Suprapubic skin (tissue), 4 donors: ENCODE data around the gene CRYAB. TPM values are rescaled to one million over a fixed set of nuclear protein-coding genes. Genes with fewer than 3 reads are reported as not detected.
"Not testable (repeated sequence)": the region's sequence is repeated elsewhere in the genome, so short reads cannot be mapped to it uniquely, and the experiment has no call there.

ENCODE experiments used
- DNase-seq, 2 donors: peaks; one replicate each; pipeline ENCODE4 v3.0.0-alpha.2; 2019; ENCODE audit warnings: low spot score in 2 of 2
- H3K27ac ChIP-seq: fragments of 200-600 bp; sonication (generic); one replicate; pipeline ENCODE4 v1.5.1; 2019
- H3K27me3 ChIP-seq: fragments of 200-600 bp; sonication (generic); one replicate; pipeline ENCODE4 v1.5.1; 2019
- H3K36me3 ChIP-seq: fragments of 200-600 bp; sonication (generic); one replicate; pipeline ENCODE4 v1.5.1; 2019
- H3K4me1 ChIP-seq: fragments of 200-600 bp; sonication (generic); one replicate; pipeline ENCODE4 v1.5.1; 2019
- H3K4me3 ChIP-seq: fragments of 200-600 bp; sonication (generic); one replicate; pipeline ENCODE4 v1.5.1; 2019; ENCODE audit warnings: mild to moderate bottlenecking
- H3K9me3 ChIP-seq: fragments of 200-600 bp; sonication (generic); one replicate; pipeline ENCODE4 v1.5.1; 2019
- CTCF ChIP-seq, 2 donors: fragments of 200-600 bp in 1 of 2; fragments of 450-650 bp in 1 of 2; sonication (generic) in 1 of 2; IDR thresholded peaks; one replicate each; pipeline ENCODE4 v1.5.1; 2016 to 2019; ENCODE audit warnings: antibody characterized with exemption in 2 of 2, mild to moderate bottlenecking in 1 of 2, moderate library complexity in 1 of 2
- EP300 ChIP-seq: sonication (generic); formaldehyde crosslinking; IDR thresholded peaks from one replicate; pipeline ENCODE4 v1.6.1; 2017; ENCODE audit warnings: antibody characterized with exemption
- POLR2A ChIP-seq, 2 donors: fragments of 450-650 bp; IDR thresholded peaks; one replicate each; pipeline ENCODE4 v1.6.1; 2017; ENCODE audit warnings: antibody characterized with exemption in 2 of 2, mild to moderate bottlenecking in 2 of 2, moderate library complexity in 2 of 2
- POLR2AphosphoS5 ChIP-seq, 3 donors: sonication (generic); formaldehyde crosslinking; IDR thresholded peaks; one replicate each; pipeline ENCODE4 v1.6.1; 2017; ENCODE audit warnings: antibody characterized with exemption in 3 of 3
- WGBS: methylation state at CpG from one replicate; pipeline ENCODE4 v1.1.5; 2018; 5-methylcytosine and 5-hydroxymethylcytosine counted together
- total RNA-seq, 4 donors: library from RNA; depleted of rRNA; stranded (reverse); fragments of >200 nt; gene quantifications; one replicate each; pipeline ENCODE4 v1.1.0, GENCODE V29; 2016

The CRYAB gene
- total RNA-seq, 4 donors from 2014 or later, result 144 to 203 (median 176) TPM

GRCh38 chr11:111934306-111934705 lies 22.7 kb upstream of the CRYAB start:
- Histone ChIP-seq H3K9me3 (no peaks in the 10 kb centered on the region), H3K27ac (no peak overlapping the region), H3K27me3 (no peaks in the 10 kb centered on the region), H3K36me3 (no peaks in the 10 kb centered on the region), H3K4me3 (no peak overlapping the region), H3K4me1 (peaks cover 39% of the 10 kb centered on the region)
- no peak for TF ChIP-seq POLR2AphosphoS5 (IDR thresholded peaks at IDR 0.05)
- TF ChIP-seq CTCF (IDR thresholded peaks at IDR 0.05), result no peak
- no peak for TF ChIP-seq EP300
- TF ChIP-seq POLR2A (IDR thresholded peaks at IDR 0.05), result no peak
- DNase-seq, result no peak
- WGBS, result 90% methylated on average over 1 of the region's 1 CpG

- no peak for DNase-seq
- Histone ChIP-seq H3K27me3 (no peaks in the 10 kb centered on the region), H3K36me3 (no peaks in the 10 kb centered on the region), H3K27ac (no peak overlapping the region), H3K4me1 (peaks cover 35% of the 10 kb centered on the region), H3K4me3 (no peak overlapping the region), H3K9me3 (no peaks in the 10 kb centered on the region)
- TF ChIP-seq POLR2A (IDR thresholded peaks at IDR 0.05) (no peak), POLR2AphosphoS5 (IDR thresholded peaks at IDR 0.05) (no peak), CTCF (IDR thresholded peaks at IDR 0.05) (no peak), EP300 (no peak)
- WGBS, result 79% methylated on average over 1 of the region's 1 CpG
These were observed 22.3 kb upstream of the CRYAB start for GRCh38 chr11:111933872-111934271.

- H3K4me1 ChIP-seq, result peaks cover 28% of the 10 kb centered on the region
- DNase-seq, H3K36me3 ChIP-seq, H3K4me3 ChIP-seq, H3K9me3 ChIP-seq, H3K27me3 ChIP-seq, H3K27ac ChIP-seq: not testable (repeated sequence)
- WGBS, result 94% methylated on average over 14 of the region's 14 CpGs
These were observed 21.6 kb upstream of the CRYAB start for GRCh38 chr11:111933176-111933575.

- DNase-seq, result no peak
- Histone ChIP-seq H3K27ac (no peak overlapping the region), H3K9me3 (no peaks in the 10 kb centered on the region), H3K36me3 (no peaks in the 10 kb centered on the region), H3K4me1 (peaks cover 23% of the 10 kb centered on the region), H3K27me3 (no peaks in the 10 kb centered on the region), H3K4me3 (no peak overlapping the region)
- TF ChIP-seq POLR2AphosphoS5 (IDR thresholded peaks at IDR 0.05) (no peak), POLR2A (IDR thresholded peaks at IDR 0.05) (no peak), CTCF (IDR thresholded peaks at IDR 0.05) (no peak), EP300 (no peak)
- 54% methylated on average over 2 of the region's 2 CpGs for WGBS
These were observed 21.0 kb upstream of the CRYAB start for GRCh38 chr11:111932611-111932950.

- no peak for DNase-seq
- Histone ChIP-seq H3K4me3 (no peak overlapping the region), H3K36me3 (no peaks in the 10 kb centered on the region), H3K27ac (no peak overlapping the region), H3K9me3 (no peaks in the 10 kb centered on the region), H3K4me1 (peaks cover 17% of the 10 kb centered on the region), H3K27me3 (no peaks in the 10 kb centered on the region)
- no peak for TF ChIP-seq CTCF (IDR thresholded peaks at IDR 0.05)
- no peak for TF ChIP-seq POLR2A (IDR thresholded peaks at IDR 0.05)
- no peak for TF ChIP-seq POLR2AphosphoS5 (IDR thresholded peaks at IDR 0.05)
- TF ChIP-seq EP300, result no peak
- 60% methylated on average over 4 of the region's 4 CpGs for WGBS
These were observed 18.9 kb upstream of the CRYAB start for GRCh38 chr11:111930472-111930871.
